Type B pancreatic cell (in vitro differentiated cells): ENCODE data around the gene AP1S3. TPM values are rescaled to one million over a fixed set of nuclear protein-coding genes. Genes with fewer than 3 reads are reported as not detected.
"Not testable (repeated sequence)": the region's sequence is repeated elsewhere in the genome, so short reads cannot be mapped to it uniquely, and the experiment has no call there.

ENCODE experiments used
- DNase-seq: peaks from one replicate; pipeline ENCODE4 v3.0.0; 2021; ENCODE audit warnings: mixed read lengths; ENCODE audit not compliant: unreplicated experiment; ENCODE audit errors: extremely low spot score
- H3K27ac Mint-ChIP-seq: 2 replicates; pipeline ENCODE4 v1.8.0; 2021; ENCODE audit warnings: mild to moderate bottlenecking, mixed read lengths
- H3K27me3 Mint-ChIP-seq: 2 replicates; pipeline ENCODE4 v1.8.0; 2021; ENCODE audit warnings: mixed read lengths
- H3K36me3 Mint-ChIP-seq: 2 replicates; pipeline ENCODE4 v1.8.0; 2021; ENCODE audit warnings: mixed read lengths
- H3K4me1 Mint-ChIP-seq: one replicate; pipeline ENCODE4 v1.8.0; 2021; ENCODE audit warnings: mixed read lengths; ENCODE audit not compliant: unreplicated experiment
- H3K4me3 Mint-ChIP-seq: 2 replicates; pipeline ENCODE4 v1.8.0; 2021; ENCODE audit warnings: mild to moderate bottlenecking, mixed read lengths
- H3K9me3 Mint-ChIP-seq: 2 replicates; pipeline ENCODE4 v1.8.0; 2021; ENCODE audit warnings: mixed read lengths
- CTCF ChIP-seq: fragments of 200-600 bp; sonication (generic); conservative IDR thresholded peaks from 2 replicates; pipeline ENCODE4 v1.5.0; 2021; ENCODE audit warnings: antibody characterized with exemption, mild to moderate bottlenecking
- total RNA-seq: library from RNA; stranded (reverse); gene quantifications from 2 replicates; pipeline ENCODE4 v1.2.1, GENCODE V29; 2021; ENCODE audit warnings: low replicate concordance

The AP1S3 gene
- total RNA-seq, 1 donor from 2014 or later, result 7.8 TPM

DNA sequence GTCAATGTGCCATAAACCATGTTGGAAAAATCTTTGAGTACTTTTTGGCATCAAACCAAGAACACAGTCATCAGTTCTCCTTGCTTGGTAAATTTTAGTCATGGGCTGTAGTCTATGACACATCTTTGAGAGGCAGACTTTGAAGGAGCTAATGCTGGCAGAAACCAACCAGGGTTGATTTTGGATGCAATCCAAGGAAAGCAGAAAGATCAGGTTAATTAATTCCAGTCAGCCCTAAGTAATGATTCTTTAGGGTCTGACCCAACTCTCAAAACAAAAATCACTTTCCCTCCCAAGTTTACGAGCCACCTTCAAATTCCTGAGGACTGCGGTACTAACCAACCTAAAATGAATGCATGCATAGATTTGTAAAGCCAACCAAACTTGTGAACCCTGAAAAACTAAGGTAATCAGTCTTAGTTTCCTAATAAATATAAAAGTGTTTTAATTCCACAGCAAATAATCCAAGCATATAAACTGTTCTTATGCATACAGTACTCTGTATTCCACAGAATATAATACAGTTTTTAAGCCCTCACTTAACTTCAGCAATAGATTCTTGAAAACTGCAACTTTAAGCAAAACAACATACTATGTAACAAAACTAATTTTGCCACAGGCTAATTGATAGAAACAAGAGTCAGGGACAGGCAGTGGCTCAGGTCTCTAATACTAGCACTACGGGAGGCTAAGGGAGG, 22.0 kb downstream of the AP1S3 start:
- Mint-ChIP-seq H3K9me3 (no peaks in the 10 kb centered on the region), H3K27me3 (no peaks in the 10 kb centered on the region), H3K4me1 (peaks cover 12% of the 10 kb centered on the region), H3K4me3 (no peak overlapping the region), H3K27ac (peak overlapping the region; percentile 52), H3K36me3 (no peaks in the 10 kb centered on the region)
- no peak for TF ChIP-seq CTCF
- no peak for DNase-seq

GRCh38 chr2:223814764-223815163, 22.6 kb downstream of the AP1S3 start:
- not testable (repeated sequence) for H3K27me3 Mint-ChIP-seq, DNase-seq, H3K36me3 Mint-ChIP-seq, H3K9me3 Mint-ChIP-seq, H3K4me3 Mint-ChIP-seq
- H3K27ac Mint-ChIP-seq, result peak overlapping the region; percentile 52
- peaks cover 12% of the 10 kb centered on the region for H3K4me1 Mint-ChIP-seq

DNA sequence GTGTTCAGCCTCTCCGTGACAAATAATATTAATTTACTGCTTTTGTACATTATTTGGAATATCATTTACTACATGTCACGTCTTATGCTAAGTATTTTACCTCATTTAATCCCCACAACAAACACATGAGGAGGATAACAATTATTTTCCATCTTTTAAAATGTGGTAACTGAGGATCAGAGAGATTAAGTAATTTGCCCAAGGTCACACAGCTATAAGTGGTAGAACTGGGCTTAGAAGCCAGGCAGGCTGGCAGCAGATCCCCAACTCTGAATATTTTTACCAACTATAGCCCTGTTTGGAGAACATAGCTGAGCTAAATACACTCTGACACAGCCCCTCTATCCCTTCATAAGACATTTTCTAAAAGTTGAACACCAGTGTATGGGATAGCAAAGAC, 24.1 kb downstream of the AP1S3 start:
- no peak for DNase-seq
- no peaks in the 10 kb centered on the region for H3K36me3 Mint-ChIP-seq
- no peak overlapping the region for H3K4me3 Mint-ChIP-seq
- no peak overlapping the region for H3K27ac Mint-ChIP-seq
- H3K9me3 Mint-ChIP-seq, result no peaks in the 10 kb centered on the region
- no peak for TF ChIP-seq CTCF
- H3K27me3 Mint-ChIP-seq, result no peaks in the 10 kb centered on the region
- peaks cover 12% of the 10 kb centered on the region for H3K4me1 Mint-ChIP-seq

DNA sequence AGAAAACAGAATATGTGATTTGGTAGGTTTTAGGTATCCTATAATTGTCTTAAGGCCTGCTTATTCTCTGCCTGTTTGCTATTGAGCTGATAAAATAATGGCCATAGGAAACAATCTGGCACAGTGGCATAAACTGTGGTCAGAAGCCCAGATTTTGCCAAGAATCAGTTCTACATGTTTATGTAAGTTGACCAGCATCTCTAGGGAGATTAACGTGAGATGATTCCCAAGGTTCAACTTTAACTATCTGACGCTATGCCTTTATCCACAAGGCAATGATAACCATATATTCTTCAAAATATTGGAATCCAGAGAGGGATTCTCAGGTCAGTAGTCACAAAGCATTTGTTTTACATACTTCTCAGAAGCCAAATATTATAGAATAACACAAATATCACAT, 25.6 kb downstream of the AP1S3 start:
- DNase-seq, result no peak
- Mint-ChIP-seq H3K36me3 (no peaks in the 10 kb centered on the region), H3K4me3 (no peak overlapping the region), H3K27ac (no peak overlapping the region), H3K27me3 (no peaks in the 10 kb centered on the region), H3K4me1 (peaks cover 12% of the 10 kb centered on the region), H3K9me3 (no peaks in the 10 kb centered on the region)
- no peak for TF ChIP-seq CTCF

DNA sequence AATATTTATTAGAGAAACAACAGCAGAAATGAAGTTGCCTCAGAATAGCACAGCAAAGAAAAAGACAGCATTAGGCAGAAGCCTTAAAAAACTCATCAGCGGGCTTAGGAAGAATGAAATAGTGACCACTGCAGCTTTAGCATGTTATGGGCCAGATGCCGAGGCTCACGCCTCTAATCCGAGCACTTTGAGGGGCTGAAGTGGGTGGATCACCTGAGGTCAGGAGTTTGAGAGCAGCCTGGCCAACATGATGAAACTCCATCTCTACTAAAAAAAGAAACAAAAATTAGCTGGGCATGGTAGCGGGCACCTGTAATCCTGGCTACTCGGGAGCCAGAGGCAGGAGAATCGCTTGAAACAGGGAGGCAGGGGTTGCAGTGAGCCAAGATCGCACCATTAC, 32.4 kb downstream of the AP1S3 start:
- Mint-ChIP-seq H3K4me3 (no peak overlapping the region), H3K36me3 (no peaks in the 10 kb centered on the region), H3K4me1 (no peaks in the 10 kb centered on the region), H3K9me3 (peaks cover 4% of the 10 kb centered on the region), H3K27ac (no peak overlapping the region), H3K27me3 (no peaks in the 10 kb centered on the region)
- TF ChIP-seq CTCF, result no peak
- no peak for DNase-seq

DNA sequence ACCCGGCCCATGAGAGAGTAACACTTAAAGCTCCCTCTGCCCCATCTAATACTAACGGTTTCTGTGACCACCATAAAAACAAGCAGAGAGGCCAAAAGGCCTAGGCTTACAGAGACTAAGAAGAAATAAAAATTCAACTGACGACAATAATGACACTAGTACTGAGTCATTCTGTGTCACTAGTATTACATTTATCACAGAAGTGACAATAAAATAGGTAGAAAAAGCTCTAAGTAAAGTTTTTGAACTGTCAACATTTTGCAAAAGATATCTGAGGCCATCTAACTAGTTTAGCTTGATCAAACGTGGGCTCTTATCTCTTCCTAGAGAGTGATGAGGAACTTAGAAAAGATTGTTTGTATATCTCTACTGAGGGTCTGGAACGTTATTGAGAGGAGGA, 35.6 kb downstream of the AP1S3 start:
- no peaks in the 10 kb centered on the region for H3K27me3 Mint-ChIP-seq
- peaks cover 7% of the 10 kb centered on the region for H3K9me3 Mint-ChIP-seq
- H3K27ac Mint-ChIP-seq, result no peak overlapping the region
- no peak for TF ChIP-seq CTCF
- DNase-seq, result no peak
- H3K4me3 Mint-ChIP-seq, result no peak overlapping the region
- H3K4me1 Mint-ChIP-seq, result peaks cover 15% of the 10 kb centered on the region
- H3K36me3 Mint-ChIP-seq, result no peaks in the 10 kb centered on the region
